NCI-H2171 treated with DMSO at 0.1 percent for 48 hours (cell line): ENCODE results near the gene USPL1.
"Not testable (repeated sequence)": the region's sequence is repeated elsewhere in the genome, so short reads cannot be mapped to it uniquely, and the experiment has no call there.

ENCODE experiments used
- DNase-seq: peaks from one replicate; lab custom pipeline; 2025; lab: John Stamatoyannopoulos, UW

USPL1 gene

DNA sequence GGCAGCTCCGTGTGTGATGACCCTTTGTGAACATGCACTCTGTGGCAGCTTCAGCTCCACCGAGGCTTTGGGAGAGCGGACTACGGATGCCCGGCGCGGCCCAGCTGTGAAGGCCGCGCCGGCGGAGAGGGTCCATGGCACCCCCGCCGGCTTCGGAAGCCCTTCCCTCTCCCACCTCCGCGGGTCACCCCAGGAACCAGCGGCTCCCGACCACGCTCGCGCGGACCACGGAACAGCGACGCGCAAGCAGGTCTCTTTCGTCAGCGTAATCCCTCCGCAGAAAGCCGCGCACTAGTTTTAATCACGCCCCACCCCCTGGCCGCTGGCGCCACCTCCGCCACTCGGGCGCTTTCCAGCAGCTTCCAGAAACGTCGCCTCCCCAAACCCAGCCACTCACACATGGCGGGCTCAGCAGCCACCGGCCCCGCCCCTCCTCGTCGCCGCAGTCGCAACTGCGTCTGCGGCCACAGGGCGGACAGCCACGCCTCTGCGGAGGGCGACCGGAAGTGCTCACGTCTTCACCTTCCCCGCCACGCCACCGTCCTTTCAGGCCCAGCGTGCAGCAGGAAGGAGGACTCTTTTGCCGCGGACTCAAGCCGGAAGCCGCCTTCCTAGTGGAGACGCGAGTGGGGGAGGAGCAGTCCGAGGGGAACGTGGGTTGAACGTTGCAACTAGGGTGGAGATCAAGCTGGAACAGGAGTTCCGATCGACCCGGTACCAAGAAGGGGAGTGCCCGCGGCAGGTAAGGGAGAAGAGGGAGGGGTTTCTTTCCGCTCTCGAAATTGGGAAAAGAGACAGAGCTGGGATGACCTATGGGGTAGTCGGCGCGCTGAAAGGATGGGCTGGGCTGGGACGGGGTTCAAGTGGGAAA is at the start of gene USPL1:
USPL1 (plus strand) TSS at position 606 of the 871 bp plus-strand sequence. CDS start 3,221 bp downstream, outside the sequence.
- DNase-seq = peak; percentile 94

GRCh38 chr13:30569901-30570576 is 47.7 kb upstream of the USPL1 start:
- no peak for DNase-seq

GRCh38 chr13:30570691-30571090 is 47.0 kb upstream of the USPL1 start:
- no peak for DNase-seq

DNA sequence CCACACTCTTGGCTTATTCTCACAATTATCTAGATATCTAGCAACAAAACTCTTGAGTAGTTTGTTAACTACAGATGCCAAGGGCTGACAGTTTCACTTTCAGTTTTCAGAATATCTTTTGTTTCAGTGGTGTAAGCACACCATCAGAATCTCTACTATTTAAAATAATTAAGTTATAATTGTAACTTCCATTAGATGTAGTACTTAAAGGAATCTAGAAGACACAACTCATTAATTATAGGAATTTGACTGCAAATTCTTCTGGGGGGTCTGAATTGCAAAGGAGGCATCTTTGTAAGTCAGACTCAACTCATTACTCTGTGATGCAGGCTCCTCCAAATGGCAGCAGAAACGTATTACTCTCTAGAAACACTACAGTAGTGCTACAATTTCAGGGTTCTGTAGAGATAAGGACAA is 44.9 kb upstream of the USPL1 start:
- DNase-seq = no peak

DNA sequence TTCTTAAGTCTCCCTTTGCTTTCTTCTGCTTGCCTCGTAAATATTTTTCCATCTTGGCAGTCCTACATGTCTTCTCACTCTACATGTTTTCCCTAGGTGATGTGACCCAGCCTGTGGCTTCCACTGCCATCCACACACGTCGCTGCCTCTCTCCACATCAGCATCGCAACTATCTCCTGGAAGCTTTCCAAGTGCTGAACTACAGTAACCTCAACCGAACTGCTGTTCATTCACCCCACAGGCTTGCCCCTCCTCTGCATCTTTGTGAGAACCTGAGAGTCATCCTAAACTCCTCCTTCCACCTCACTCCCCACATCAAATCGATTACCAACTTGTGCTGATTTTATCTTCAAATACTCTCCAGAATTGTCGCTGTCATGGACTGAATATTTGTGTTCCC is 41.2 kb upstream of the USPL1 start:
- peak; percentile 77 for DNase-seq

GRCh38 chr13:30577401-30577852 is 40.3 kb upstream of the USPL1 start:
- DNase-seq = no peak

GRCh38 chr13:30580852-30581502 is 36.7 kb upstream of the USPL1 start:
- no peak for DNase-seq

DNA sequence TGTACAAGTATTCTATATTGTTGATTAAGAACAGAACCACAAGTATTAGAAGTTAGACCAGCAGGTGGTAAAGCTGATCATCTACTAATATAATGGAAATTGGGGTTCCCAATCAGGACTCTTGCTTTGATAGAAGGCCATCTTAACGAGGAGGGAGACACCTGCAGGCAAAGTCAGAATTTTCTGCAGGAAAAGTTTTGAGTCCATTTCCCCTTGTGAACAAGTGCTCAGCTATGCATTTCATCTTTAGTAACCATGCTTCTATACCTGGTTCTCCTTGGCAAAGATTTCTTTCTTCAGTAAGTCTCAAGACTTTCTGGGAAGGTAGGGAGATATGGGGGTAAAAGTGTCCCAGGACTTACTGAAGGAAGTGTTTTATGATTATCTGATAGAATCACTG is 36.1 kb upstream of the USPL1 start:
- no peak for DNase-seq

DNA sequence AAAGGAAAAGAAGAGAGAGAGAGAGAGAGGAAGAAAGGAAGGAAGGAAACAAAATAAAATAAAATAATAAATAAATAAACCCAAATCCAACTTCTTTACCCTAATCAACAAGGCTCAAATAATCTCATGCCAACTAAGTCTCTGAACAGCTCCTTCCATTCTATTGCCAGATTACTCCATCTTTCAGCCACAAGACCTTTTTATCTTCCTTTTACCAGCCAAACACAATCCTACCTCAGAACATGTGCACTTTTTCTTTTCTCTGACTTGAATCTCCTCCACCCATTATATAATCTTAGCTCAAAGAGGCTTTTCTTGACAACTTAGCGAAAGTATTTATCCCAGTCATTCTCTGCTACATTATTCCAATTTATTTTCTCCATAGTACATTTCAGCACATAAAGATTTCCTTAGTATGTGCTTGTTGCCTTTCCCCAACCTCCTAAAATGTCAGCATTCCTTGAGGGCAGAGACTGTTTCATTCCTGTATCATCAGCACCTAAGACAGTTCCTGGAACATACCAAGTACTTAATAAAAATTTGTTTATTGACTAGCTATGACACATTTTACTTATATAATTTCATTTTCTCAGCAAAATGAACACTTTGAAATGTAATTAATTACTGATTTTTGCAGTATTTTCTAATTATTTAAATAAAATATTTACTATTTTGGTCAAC is 33.5 kb upstream of the USPL1 start:
- no peak for DNase-seq

GRCh38 chr13:30585748-30586262 is 31.9 kb upstream of the USPL1 start:
- no peak for DNase-seq

DNA sequence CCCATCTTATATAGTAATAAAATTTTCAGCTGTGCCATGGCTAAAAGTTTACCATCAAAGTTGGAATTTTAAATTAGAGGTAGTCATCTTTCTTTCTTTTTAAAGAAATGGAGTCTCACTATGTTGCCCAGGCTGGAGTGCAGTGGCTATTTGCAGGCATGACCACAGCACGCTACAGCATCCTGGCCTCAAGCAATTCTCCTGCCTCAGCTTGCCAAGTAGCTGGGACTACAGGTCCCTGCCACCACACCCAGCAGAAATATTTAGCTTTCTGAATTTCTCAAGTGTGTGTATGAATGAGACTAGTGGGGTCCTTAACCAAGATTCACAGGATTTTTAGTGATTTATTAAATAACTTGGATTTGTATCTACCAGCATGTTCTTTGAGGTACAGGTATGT is 30.5 kb upstream of the USPL1 start:
- no peak for DNase-seq

DNA sequence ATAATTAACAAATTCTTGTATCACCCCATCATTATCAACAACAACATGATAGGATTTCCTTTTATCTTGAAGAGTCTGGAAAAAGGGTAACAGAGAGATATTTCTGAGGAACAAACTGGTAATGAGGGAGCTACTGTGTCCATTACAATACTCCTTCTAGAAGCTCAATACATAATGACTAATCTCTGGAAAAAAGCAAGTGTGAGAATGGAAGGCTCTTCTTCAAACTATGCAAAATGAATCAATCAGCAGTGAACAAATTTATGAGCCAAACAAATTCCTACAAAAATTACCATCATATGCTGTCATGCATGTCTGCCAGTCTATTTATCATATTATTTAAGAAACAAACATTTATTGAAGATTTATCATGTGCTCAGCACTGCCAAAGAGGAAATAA is 30.0 kb upstream of the USPL1 start:
- DNase-seq = no peak

DNA sequence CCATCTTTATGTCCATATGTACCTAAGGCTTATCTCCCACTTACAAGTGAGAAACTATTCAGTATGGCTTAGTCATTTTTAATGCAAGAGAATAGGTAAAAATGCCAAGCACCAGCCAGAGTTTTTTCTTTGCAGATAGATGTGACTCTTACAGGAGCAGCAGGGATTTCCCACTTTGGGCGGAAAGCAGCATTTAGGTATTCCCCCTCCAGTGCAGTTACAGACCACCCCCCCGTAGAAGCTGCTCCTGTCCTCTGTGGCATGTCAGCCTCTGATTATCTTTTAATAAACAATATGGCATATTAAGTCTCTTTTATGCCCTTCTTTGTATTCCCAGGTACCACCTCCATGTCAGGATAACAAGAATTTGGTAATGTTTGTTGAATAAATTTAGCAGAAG is 24.7 kb upstream of the USPL1 start:
- DNase-seq = no peak

- DNase-seq = no peak
These were observed 17.2 kb upstream of the USPL1 start for GRCh38 chr13:30600496-30600895.

- no peak for DNase-seq
These were observed 15.9 kb upstream of the USPL1 start for GRCh38 chr13:30601836-30602235.

GRCh38 chr13:30605052-30605451 is 12.7 kb upstream of the USPL1 start:
- no peak for DNase-seq

DNA sequence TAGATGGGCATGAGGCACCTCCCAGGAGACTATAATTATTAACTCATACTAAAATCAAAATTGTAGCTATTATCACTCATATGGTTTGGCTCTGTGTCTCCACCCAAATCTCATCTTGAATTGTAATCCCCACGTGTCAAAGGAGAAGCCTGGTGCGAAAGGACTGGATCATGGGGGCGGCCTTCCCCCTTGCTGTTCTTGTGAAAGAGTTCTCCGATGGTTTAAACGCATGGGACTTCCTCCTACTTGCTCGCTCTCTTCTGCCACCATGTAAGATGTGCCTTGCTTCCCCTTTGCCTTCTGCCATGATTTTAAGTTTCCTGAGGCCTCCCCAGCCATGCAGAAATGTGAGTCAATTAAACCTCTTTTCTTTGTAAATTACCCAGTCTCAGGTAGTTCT is 10.5 kb upstream of the USPL1 start:
- DNase-seq = not testable (repeated sequence)

- no peak for DNase-seq
These were observed 9.8 kb upstream of the USPL1 start for GRCh38 chr13:30607908-30608307.

DNA sequence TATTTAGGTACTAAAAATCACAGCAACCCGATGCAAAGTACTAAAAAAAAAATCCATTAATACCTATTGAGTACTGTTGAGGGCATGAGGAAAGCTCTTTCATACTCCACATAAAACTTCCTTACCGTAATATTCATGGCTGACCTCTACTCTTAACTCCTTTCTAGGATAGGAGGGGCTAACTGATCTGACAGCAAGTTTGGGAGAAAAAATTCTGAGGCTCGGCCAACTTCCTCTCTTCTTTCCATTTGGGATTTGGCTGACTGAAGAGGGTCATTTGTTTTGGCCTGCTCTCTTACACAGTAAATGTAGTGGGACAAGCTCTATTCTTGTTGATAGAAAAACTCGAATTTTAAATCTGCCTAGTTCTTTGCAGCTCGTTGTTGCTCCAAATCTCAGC is 9.4 kb upstream of the USPL1 start:
- DNase-seq = no peak

- no peak for DNase-seq
These were observed 7.4 kb upstream of the USPL1 start for GRCh38 chr13:30610311-30610710.

DNA sequence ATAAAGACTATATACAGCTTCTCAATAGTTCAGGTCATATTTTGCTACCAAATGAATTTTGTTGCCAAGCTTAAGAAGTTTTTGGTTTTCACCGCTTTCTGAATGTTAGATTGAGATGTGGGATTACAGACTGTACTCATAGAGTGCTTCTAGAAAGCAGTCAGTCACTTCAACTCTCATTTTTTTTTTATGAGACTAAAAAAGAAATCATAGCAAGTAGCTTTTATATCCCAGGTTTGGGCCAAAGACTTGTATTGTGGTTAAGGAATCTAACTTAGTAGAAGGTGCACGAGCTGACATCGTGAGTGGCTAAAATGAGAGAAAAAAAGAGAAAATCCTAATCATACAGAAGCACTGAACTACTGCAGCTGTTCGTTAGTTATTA is 2.2 kb upstream of the USPL1 start:
- DNase-seq = no peak
